Ishikawa (cell line): Measurements from ENCODE around the gene LSM12.

Experiments used
- CEBPB ChIP-seq: IDR thresholded peaks from 2 replicates; pipeline ENCODE4 v1.6.1; 2012
- EGR1 ChIP-seq: IDR thresholded peaks from 2 replicates; pipeline ENCODE4 v1.6.1; 2012
- EP300 ChIP-seq: IDR thresholded peaks from 2 replicates; pipeline ENCODE4 v1.6.1; 2012; ENCODE audit warnings: borderline replicate concordance
- ZBTB7A ChIP-seq: IDR thresholded peaks from 2 replicates; pipeline ENCODE4 v1.6.1; 2012; ENCODE audit warnings: low read depth
- TF ChIP-seq, protein P1 (sequence below): IDR thresholded peaks from 2 replicates; pipeline ENCODE4 v1.6.1; 2012; ENCODE audit warnings: low read depth, mild to moderate bottlenecking
- TF ChIP-seq, protein P2 (sequence below): IDR thresholded peaks from 2 replicates; pipeline ENCODE4 v1.6.1; 2012

GRCh38 chr17:44014437-44015172 lies 51.9 kb downstream of the LSM12 start, which contains the start of gene TMEM101:
- TF ChIP-seq, protein P1, sequence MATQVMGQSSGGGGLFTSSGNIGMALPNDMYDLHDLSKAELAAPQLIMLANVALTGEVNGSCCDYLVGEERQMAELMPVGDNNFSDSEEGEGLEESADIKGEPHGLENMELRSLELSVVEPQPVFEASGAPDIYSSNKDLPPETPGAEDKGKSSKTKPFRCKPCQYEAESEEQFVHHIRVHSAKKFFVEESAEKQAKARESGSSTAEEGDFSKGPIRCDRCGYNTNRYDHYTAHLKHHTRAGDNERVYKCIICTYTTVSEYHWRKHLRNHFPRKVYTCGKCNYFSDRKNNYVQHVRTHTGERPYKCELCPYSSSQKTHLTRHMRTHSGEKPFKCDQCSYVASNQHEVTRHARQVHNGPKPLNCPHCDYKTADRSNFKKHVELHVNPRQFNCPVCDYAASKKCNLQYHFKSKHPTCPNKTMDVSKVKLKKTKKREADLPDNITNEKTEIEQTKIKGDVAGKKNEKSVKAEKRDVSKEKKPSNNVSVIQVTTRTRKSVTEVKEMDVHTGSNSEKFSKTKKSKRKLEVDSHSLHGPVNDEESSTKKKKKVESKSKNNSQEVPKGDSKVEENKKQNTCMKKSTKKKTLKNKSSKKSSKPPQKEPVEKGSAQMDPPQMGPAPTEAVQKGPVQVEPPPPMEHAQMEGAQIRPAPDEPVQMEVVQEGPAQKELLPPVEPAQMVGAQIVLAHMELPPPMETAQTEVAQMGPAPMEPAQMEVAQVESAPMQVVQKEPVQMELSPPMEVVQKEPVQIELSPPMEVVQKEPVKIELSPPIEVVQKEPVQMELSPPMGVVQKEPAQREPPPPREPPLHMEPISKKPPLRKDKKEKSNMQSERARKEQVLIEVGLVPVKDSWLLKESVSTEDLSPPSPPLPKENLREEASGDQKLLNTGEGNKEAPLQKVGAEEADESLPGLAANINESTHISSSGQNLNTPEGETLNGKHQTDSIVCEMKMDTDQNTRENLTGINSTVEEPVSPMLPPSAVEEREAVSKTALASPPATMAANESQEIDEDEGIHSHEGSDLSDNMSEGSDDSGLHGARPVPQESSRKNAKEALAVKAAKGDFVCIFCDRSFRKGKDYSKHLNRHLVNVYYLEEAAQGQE: no peak
- no peak for TF ChIP-seq CEBPB
- TF ChIP-seq EP300: no peak
- TF ChIP-seq ZBTB7A: no peak
- TF ChIP-seq EGR1: no peak
- TF ChIP-seq, protein P2, sequence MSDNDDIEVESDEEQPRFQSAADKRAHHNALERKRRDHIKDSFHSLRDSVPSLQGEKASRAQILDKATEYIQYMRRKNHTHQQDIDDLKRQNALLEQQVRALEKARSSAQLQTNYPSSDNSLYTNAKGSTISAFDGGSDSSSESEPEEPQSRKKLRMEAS: no peak
